Endothelial cell of umbilical vein (primary cell): Measurements from ENCODE around the gene OXCT2.

Source experiments
- CTCF ChIP-seq, 2 donors: IDR thresholded peaks; 1 replicate in 1 of 2; 2 replicates in 1 of 2; pipeline ENCODE4 v1.5.1; 2011; ENCODE audit warnings: low read length in 2 of 2, mild to moderate bottlenecking in 2 of 2, moderate library complexity in 2 of 2, control low read depth in 1 of 2, inconsistent platforms in 1 of 2, low read depth in 1 of 2; ENCODE audit not compliant: insufficient read depth in 1 of 2; ENCODE audit errors: extremely low read depth in 1 of 2
- EZH2 ChIP-seq: IDR thresholded peaks from 2 replicates; pipeline ENCODE4 v1.6.1; 2012; ENCODE audit warnings: borderline replicate concordance, low read depth, mild to moderate bottlenecking, moderate library complexity, low read length, inconsistent platforms; ENCODE audit not compliant: severe bottlenecking
- MAX ChIP-seq: IDR thresholded peaks from 2 replicates; pipeline ENCODE4 v1.6.1; 2011; ENCODE audit not compliant: insufficient read depth, insufficient read length
- MYC ChIP-seq: IDR thresholded peaks from one replicate; pipeline ENCODE4 v1.6.1; 2011; ENCODE audit warnings: mild to moderate bottlenecking, low read depth, low read length
- POLR2A ChIP-seq: IDR thresholded peaks from 2 replicates; pipeline ENCODE4 v1.6.1; 2012; ENCODE audit warnings: low read depth, mild to moderate bottlenecking, control low read depth, low read length
- POLR2AphosphoS5 ChIP-seq: IDR thresholded peaks from 2 replicates; pipeline ENCODE4 v1.6.1; 2012; ENCODE audit warnings: low read depth, mild to moderate bottlenecking, control low read depth, low read length, moderate library complexity; ENCODE audit not compliant: insufficient read depth

GRCh38 chr1:39745016-39745670 lies 26.0 kb downstream of the OXCT2 start:
- no peak for TF ChIP-seq CTCF (IDR thresholded peaks at IDR 0.05; ENCODE audit: extremely low read depth in 1 of 2, insufficient read depth in 1 of 2, low read depth in 1 of 2, low read length in 2 of 2)
- no peak for TF ChIP-seq POLR2AphosphoS5
- TF ChIP-seq MAX, result no peak
- TF ChIP-seq POLR2A, result no peak
- TF ChIP-seq EZH2, result no peak
- no peak for TF ChIP-seq MYC
